HG02973 (cell line): Measurements from ENCODE around the gene LIN7C.

ENCODE experiments used
- ATAC-seq: cut with Tn5 transposase; IDR thresholded peaks from one replicate; pipeline ENCODE4 v1.9.1; 2021; ENCODE audit warnings: moderate library complexity; ENCODE audit not compliant: unreplicated experiment

The LIN7C gene

DNA sequence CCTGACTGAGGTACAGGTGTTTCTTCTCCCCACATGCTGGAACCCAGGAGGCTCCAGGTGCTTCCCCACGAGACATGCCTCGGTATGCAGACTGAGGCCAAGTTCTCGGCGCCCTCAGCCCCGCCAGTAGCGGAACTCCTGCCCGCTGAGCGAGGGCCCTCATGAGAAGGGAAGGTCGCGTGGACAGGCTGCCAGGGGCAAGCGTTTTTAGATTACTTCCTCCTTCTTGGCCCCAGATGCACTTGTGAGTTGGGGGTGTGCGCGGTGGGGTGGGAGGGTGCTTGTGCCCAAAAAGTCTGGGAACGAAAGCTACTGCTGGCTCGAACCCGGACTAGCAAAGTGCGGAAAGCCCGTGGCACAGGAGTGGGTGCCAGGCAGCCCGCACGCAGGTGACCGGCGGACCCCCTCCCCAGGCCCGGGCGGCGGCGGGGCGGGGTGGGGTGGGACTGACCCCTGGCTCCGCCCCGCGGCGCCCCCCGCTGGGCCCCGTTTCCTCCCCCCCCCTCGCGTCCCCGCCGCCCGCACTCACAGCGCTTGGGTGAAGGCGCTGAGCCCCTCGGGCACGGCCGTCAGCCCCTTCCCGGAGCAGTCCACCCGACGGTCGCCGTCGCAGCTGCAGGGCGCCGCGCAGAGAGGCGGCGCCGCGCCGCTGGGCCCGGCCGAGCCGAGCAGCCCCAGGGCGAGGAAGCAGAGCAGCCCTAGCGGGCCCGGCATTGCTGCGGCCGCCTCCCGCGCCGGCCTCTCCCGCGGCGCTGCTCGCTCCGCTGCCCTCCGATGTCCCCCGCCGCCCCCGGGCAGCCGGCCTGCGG lies 34.8 kb downstream of the LIN7C start:
- ATAC-seq = peak; percentile 32

DNA sequence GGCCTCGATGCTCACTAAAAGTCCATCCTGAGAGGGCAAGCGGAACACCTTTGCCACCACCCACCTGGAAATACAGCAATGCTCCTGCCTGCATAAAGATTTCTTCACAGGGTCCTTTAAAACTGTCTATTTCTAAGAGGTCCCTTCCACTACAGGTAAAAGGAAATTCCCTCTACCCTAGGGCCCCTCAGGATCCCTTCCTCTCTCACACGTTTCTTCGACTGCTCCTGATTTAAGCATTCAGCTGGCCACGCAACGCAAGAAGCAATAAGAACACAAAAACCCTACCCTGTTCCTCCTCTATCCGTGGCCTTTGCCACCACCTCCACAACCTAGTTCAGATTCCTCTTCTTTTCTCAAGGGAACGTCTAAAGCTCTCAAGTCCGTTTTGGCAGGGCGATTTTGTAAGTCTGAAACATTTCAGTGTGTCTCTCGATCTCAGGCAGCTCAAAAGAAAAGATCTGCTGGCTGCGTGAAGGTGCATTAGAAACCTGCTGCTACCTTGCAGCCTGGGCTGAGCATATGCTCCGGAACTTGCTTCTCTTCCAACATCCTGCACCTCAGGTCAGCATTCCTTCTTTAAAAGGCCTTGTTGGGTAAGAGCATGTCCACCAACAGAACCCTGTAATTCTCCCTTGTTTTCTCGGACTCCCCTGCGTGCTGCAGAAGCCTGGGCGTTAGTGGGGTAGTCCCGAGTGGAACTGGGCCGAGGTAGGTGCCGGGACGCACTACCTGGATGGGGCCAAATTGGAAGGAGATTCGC lies 35.6 kb downstream of the LIN7C start:
- ATAC-seq = no peak

DNA sequence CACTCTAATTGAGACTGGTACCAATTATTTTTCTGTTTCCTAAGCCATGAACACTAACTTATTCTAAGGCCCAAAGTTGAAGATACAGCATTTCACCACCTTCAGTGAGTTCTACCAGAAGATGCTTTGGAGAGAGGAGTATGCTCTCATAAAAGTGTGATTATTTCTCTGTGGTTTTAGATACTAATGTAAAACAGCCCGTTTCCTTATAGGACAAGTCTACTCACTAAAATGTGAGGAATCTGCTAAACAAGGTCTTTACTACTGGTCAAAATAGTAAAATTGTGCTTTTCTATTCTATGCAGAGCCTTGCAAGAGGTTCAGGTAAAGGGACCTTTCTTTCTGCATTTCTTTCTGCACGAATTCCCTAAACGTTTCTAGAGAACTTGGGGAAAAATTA lies 36.4 kb downstream of the LIN7C start:
- no peak for ATAC-seq

DNA sequence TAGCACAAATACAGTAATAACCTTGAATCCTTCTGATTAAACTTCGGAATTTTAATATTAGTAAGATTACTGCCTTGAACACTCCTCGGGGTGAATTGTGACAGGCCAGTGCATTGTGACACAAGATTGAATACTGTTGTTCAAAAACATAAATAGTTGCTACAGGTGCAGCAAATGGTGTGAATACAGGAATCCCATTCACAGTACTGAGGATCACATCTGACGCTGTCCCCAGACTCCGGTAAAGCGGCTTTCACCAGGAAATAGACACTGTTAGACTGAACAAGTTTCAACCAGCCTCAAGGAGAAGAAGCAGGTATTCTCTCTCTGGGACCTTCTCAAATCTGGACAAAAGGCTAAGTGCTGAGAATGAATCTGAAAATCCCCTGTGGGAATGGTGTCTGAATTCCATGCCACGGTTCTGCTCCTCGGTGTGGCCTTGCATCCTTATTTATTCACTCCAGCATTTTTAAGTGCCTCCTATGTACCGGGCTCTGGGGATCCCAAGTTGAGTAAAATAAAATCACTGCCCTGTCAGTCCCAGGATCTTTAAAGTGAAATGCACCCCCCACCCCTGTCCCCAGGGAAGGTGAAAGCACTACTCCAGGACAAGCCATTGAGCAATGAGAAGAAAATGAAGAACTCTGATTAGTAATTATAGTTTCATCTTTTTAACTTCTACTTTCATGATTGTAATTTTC lies 37.4 kb downstream of the LIN7C start:
- ATAC-seq = no peak

DNA sequence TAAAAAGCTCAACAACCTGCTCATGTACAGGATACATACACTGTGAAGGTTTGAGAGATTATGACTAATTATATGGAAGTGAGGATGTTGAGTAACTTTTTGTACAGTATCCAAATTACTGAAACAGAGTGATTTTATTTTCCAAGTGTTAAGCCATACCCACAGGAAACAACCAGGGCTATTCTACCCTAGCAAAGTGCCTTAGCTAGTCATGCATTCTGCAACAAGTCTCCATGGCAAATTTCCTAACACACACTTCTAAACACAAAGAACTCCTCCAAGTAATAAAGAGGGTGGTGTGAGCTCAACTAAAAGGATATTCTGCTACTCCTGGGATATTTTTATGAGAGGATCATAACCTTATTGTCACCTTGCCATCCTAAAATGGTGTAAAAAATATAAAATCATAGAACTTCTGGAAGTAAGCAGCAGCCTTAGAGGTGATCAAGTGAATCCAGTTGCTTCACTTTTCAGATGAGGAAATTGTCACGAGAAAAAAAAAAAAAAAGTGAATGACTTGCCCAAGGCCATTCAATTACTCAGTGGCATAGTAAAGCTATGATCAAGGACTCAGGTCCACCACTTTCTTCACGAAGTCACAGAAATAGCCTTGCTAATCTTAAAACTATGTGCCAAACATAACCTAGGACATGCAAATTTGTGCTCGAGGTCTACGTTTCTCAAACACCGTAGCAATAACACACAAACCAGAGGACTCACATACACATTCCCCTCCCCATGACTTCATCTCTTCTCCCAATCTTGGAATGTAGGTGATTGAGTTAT lies 38.2 kb downstream of the LIN7C start:
- ATAC-seq = no peak

- no peak for ATAC-seq
These were observed 39.2 kb downstream of the LIN7C start for GRCh38 chr11:27467181-27467913.

- ATAC-seq = no peak
These were observed 40.2 kb downstream of the LIN7C start for GRCh38 chr11:27466363-27466762.

DNA sequence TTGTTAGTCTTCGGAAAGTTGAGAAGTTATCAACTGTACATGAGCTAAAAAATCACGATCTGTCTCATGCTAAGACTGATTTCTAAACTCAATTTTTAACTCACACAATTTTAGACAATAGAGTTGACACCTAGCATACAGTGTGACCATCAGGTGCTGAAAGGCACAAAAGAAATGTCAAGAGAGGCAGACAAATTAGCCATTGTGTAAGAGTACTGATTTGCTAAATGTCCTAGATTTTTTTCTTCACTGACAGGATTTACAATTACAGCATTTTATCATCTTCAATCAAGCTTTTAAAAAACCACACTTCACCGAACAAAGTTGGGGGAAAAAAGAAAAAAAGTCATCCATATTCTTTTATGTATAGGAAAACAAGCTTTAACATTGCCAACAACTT lies 40.9 kb downstream of the LIN7C start:
- ATAC-seq = no peak

- ATAC-seq = no peak
These were observed 41.7 kb downstream of the LIN7C start for GRCh38 chr11:27464909-27465308.

DNA sequence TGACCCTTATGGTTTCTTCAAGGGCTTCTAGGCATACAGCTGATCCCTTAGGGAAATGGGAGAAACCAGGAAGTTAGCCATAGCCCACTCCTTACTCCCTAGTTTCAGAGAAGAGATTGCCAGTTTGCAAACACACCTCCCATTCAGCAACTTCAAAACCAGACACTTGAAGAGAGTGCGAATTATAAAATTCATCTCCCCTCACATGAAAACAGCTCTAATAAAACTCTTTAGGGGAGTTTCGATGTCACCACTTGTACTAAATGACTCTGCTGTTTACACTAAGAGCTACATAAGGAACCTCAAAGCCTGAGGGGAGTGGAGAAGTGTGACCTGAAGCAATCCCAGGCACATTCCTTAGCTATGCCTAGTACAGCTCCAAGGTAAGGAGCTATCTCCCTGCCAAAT lies 42.3 kb downstream of the LIN7C start:
- ATAC-seq = no peak

DNA sequence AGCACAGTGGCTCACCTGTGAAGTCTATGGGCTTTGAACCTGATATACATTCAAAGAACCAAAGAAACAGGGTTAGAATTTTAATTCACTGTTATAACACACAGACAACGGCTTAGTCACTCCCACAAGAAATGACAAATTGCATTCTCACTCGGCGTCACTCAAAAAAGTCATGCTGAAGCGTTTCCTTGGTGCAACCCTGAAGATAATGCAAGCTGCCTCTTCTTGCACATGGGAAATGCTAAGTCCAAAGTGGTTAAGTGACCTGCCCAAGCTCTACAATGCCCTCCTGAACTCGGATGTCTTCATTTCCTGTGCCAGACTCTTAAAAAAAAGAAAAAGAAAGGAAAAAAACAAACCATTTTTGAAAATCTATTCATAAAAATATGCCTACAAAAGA lies 44.0 kb downstream of the LIN7C start:
- ATAC-seq = no peak

DNA sequence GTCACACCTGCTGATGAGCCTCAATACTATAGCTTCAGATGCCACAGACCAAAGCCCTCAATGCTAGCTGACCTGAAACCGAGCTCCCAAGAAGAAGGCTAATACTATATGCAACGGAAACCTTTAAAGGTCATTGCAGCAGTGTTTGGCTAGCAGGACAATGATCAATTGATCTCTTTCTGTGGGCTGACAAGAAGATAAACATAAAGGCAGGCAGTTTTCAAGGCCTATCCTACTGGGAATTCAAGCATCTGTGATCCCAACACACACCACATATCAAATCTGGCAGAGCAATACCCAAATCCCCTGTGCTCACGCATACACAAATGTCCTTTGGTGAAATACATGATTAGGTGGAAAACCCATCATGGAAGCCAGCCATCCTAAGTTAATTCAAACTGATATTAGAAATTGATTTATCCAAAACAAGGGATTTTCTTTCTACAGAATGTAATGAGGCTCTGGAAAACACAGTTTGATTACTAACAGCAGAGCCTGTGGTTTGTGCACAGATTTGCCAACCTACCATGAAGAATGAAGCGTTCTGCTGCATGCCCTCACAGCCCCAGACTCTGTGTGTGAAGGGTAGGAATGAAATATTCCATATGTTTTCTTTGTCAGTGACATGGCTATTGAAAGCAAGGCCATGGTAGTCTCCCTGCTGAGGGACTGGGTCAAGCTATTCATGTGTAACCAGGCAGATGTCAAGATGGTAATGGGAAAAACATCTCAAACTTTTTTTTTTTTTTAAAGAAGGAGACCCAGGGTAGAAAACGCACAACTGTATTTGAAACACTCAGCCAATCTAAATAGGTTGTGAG lies 46.2 kb downstream of the LIN7C start:
- no peak for ATAC-seq

GRCh38 chr11:27459191-27459590 lies 47.4 kb downstream of the LIN7C start:
- ATAC-seq = no peak

GRCh38 chr11:27458182-27458581 lies 48.4 kb downstream of the LIN7C start:
- no peak for ATAC-seq

- no peak for ATAC-seq
These were observed 49.7 kb downstream of the LIN7C start for GRCh38 chr11:27456795-27457329.

- no peak for ATAC-seq
These were observed 50.3 kb downstream of the LIN7C start for GRCh38 chr11:27456140-27456794.

DNA sequence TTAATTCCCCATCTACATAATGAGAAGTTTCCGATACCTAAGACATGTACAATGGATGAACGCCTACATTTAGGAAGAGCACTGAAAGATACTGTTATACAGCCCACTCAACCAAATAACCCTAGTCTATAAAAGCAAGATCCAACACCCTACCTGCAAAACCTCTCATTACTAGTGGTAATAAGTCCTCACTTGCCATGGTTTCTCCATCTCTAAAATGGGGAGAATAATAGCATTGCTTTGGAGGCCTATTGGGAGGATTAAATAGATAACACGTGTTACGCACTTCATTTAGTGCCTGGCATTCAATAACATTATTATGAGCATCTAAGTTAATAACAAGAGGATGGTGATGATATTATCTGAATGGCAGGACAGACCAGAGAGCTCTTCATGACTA lies 50.9 kb downstream of the LIN7C start:
- ATAC-seq = no peak

DNA sequence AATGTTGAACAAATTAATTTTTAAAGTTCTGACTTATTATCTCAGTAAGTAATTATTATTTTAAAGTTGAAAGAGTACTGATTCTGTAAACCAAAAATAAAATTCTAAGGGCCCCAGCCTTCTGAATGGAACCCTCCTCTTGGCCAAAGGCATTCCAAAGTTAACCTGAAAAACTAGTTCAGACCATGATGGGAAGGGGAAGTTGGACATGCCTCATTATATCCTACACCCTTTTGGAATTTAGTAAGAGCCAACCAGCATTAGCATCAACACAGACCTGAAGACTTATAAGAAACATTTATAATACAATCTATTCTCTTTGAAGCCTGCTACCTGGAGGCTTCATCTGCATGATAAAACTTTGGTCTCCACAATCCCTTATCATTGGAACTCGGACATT lies 52.9 kb downstream of the LIN7C start:
- no peak for ATAC-seq

- no peak for ATAC-seq
These were observed 54.4 kb downstream of the LIN7C start for GRCh38 chr11:27452147-27452546.
